Activated CD4-positive, alpha-beta T cell treated with anti-CD3 and anti-CD28 coated beads, Interleukin-2, amount 50 U/mL, for 24 hours (primary cell): ENCODE results near the gene PALS1.
"Not testable (repeated sequence)": the region's sequence is repeated elsewhere in the genome, so short reads cannot be mapped to it uniquely, and the experiment has no call there.

Experiments used
- DNase-seq, 2 donors: peaks; one replicate each; pipeline ENCODE4 v3.0.0-alpha.2; 2020; ENCODE audit warnings: low read depth in 1 of 2, low spot score in 1 of 2

Gene PALS1

GRCh38 chr14:67257906-67258305 is 16.7 kb downstream of the PALS1 start:
- no peak for DNase-seq

DNA sequence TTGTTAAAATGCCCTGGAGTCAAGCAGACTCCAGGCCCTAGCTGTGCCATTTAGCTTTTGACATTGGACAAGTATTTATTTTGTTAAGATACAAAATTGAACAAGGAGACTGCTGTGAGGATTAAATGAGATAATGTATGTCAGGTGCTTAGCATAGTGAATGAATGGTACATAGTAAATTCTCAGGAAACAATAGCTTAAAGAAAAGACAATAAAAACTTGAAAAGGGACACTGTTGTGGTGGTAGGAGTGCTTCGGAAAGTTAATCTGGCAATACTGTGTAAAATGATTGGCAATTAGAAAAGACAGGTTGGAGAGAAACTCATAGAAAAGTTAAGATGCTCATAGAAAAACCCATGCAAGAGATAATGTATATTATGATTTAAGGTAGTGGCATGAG is 19.7 kb downstream of the PALS1 start:
- no peak for DNase-seq

GRCh38 chr14:67263499-67264149 is 22.4 kb downstream of the PALS1 start:
- DNase-seq: no peak

DNA sequence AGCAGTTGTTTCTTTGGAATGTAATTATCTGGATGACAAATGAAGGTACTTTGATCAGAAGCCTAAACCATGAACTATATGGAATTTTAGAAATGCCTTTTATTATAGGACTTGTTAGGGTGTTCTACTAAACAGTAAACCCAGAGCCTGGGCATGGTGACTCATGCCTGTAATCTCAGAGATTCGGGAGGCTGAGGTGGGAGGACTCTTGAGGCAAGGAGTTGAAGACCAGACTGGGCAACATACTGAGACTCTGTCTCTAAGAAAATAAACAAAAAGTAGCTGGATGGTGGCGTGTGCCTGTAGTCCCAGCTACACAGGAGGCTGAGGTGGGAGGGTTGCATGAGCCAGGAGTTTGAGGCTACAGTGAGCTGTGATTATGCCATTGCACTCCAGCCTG is 23.9 kb downstream of the PALS1 start:
- DNase-seq: no peak

- DNase-seq: no peak
Observed at GRCh38 chr14:67267576-67268328, 26.5 kb downstream of the PALS1 start.

GRCh38 chr14:67268426-67269150 is 27.4 kb downstream of the PALS1 start:
- DNase-seq: no peak

GRCh38 chr14:67269298-67270060 is 28.2 kb downstream of the PALS1 start:
- DNase-seq: no peak

DNA sequence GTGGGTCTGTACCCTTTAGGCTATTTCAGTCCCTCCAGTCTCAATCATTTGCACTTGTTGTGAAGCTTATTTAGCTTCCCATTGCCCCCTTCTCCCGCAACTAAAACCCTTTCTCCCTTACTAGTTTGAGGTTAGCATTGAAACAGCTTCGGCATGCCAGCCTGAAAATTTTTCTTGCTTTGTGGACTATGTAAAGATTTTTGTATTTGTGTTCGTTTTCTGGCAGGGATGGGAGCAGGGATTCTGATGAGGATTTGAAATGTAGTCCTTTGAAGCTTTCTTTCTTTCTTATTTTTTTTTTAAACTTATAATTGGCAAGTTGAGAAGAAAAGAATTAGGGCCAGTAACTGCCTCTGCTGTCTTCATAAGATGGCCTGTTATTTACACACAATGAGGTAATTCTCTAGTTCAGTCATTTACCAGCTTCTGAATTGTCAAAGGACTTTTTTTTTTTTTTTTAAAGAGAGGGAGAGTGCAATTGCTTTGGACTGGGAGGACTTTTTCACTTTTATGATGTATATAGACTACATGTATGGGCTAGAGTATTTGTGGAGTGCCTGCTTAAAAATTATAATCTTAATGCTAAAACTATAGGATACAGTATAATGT is 29.0 kb downstream of the PALS1 start:
- DNase-seq: no peak

- no peak for DNase-seq
Observed at GRCh38 chr14:67270933-67271332, 29.7 kb downstream of the PALS1 start.

GRCh38 chr14:67273281-67273680 is 32.0 kb downstream of the PALS1 start:
- DNase-seq: not testable (repeated sequence)

DNA sequence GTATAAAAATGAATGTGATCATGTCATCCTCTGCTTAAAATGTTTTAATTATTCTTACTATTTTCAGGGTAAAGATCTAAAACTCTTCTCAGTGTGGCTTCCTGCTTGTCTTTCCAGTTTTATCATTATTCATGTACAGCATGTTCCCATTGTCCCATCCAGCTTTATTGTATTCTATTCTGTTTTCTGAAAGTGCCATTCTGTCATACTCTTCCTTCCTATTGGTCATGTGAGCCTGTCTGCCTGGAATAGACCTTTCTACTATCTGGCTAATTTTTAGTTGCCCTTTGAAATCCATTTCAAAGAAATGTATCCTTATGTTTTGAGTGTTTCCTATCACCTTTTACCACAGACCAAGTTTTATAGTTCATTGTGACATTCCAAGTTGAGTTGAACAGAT is 34.9 kb downstream of the PALS1 start:
- no peak for DNase-seq

DNA sequence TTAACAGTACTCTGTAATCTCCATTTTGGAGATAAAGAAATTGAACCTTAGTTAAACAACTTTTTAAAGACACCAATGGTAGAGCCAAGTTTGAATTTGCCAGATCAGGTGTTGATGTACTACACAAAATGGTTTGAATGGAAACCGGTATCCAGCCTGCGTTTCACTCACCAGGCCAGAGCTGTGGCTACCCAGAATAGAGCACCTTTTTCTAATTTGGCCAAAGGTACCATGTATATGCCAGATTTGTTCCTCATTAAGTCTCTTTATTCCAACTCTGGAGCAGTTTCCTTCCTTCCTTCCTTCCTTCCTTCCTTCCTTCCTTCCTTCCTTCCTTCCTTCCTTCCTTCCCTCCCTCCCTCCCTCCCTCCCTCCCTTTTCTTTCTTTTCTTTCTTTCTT is 39.3 kb downstream of the PALS1 start:
- no peak for DNase-seq

- DNase-seq: no peak
Observed at GRCh38 chr14:67285876-67286452, 44.7 kb downstream of the PALS1 start.
